K562 (cell line): Measurements from ENCODE around the gene IRF3. TPM values are rescaled to one million over a fixed set of nuclear protein-coding genes. Genes with fewer than 3 reads are reported as not detected.

Source experiments
- ATF1 ChIP-seq, 2 experiments: fragments of 450-650 bp in 1 of 2; IDR thresholded peaks; 2 replicates each; pipeline ENCODE4 v1.6.1; 2016; ENCODE audit warnings: missing compliant biosample characterization in 1 of 2, missing genetic modification characterization in 1 of 2
- CTBP1 ChIP-seq: fragments of 450-650 bp; IDR thresholded peaks from 2 replicates; pipeline ENCODE4 v1.6.1; 2016; ENCODE audit warnings: borderline replicate concordance
- E2F3 ChIP-seq: fragments of 250-450 bp; sonication (Bioruptor Pico); IDR thresholded peaks from 2 replicates; pipeline ENCODE4 v1.4.0; 2020; ENCODE audit warnings: mild to moderate bottlenecking
- ESRRA ChIP-seq: fragments of 450-650 bp; IDR thresholded peaks from 2 replicates; pipeline ENCODE4 v1.6.1; 2014; ENCODE audit warnings: low read depth, mild to moderate bottlenecking, moderate library complexity, borderline replicate concordance
- FOXK1 ChIP-seq: sonication (generic); formaldehyde crosslinking; IDR thresholded peaks from 2 replicates; pipeline ENCODE4 v1.8.0; 2022; ENCODE audit warnings: missing genetic modification reagents, mild to moderate bottlenecking, borderline replicate concordance
- HMGN3 ChIP-seq: IDR thresholded peaks from 2 replicates; pipeline ENCODE4 v1.6.1; 2011; ENCODE audit warnings: borderline replicate concordance, low read depth, mild to moderate bottlenecking, mixed read lengths, low read length; ENCODE audit not compliant: insufficient read length; ENCODE audit errors: extremely low read depth
- NEUROD1 ChIP-seq: fragments of 150-350 bp; IDR thresholded peaks from 2 replicates; pipeline ENCODE4 v1.6.1; 2014; ENCODE audit warnings: borderline replicate concordance, low read length, low read depth; ENCODE audit not compliant: partially characterized antibody
- NFXL1 ChIP-seq: fragments of 450-650 bp; formaldehyde crosslinking; IDR thresholded peaks from 2 replicates; pipeline ENCODE4 v1.4.0; 2021; ENCODE audit warnings: mild to moderate bottlenecking
- OTX1 ChIP-seq: fragments of 450-650 bp; formaldehyde crosslinking; IDR thresholded peaks from 2 replicates; pipeline ENCODE4 v1.4.0; 2022; ENCODE audit warnings: mild to moderate bottlenecking
- RB1 ChIP-seq: fragments of 450-650 bp; IDR thresholded peaks from 2 replicates; pipeline ENCODE4 v1.6.1; 2017; ENCODE audit warnings: low read depth, mild to moderate bottlenecking
- RBM17 ChIP-seq: fragments of 200-400 bp; formaldehyde crosslinking; IDR thresholded peaks from 2 replicates; pipeline ENCODE4 v1.6.1; 2017; ENCODE audit warnings: low read depth, mild to moderate bottlenecking, low read length, borderline replicate concordance
- RHOXF2B ChIP-seq: fragments of 250-450 bp; sonication (Bioruptor Pico); conservative IDR thresholded peaks from 2 replicates; pipeline ENCODE4 v1.5.1; 2021
- SIN3A ChIP-seq, 2 experiments: fragments of 150-350 bp in 1 of 2; IDR thresholded peaks; 2 replicates each; pipeline ENCODE4 v1.6.1; 2011 to 2016; ENCODE audit warnings: borderline replicate concordance in 2 of 2, low read depth in 2 of 2, low read length in 2 of 2, mild to moderate bottlenecking in 2 of 2, moderate library complexity in 2 of 2; ENCODE audit not compliant: control insufficient read depth in 1 of 2
- SP1 ChIP-seq: sonication (generic); formaldehyde crosslinking; IDR thresholded peaks from 2 replicates; pipeline ENCODE4 v1.8.1; 2022; ENCODE audit warnings: mild to moderate bottlenecking, missing genetic modification reagents
- SUPT5H ChIP-seq: fragments of 450-650 bp; IDR thresholded peaks from 2 replicates; pipeline ENCODE4 v1.6.1; 2016
- TAF1 ChIP-seq: IDR thresholded peaks from 2 replicates; pipeline ENCODE4 v1.6.1; 2011; ENCODE audit warnings: mild to moderate bottlenecking, low read length, moderate library complexity; ENCODE audit not compliant: insufficient read depth, control insufficient read depth, severe bottlenecking; ENCODE audit errors: extremely low read depth
- TAF7 ChIP-seq: fragments of 450-650 bp; IDR thresholded peaks from 2 replicates; pipeline ENCODE4 v1.6.1; 2016; ENCODE audit warnings: missing genetic modification characterization, missing compliant biosample characterization
- ZNF785 ChIP-seq: fragments of 250-450 bp; sonication (Bioruptor Pico); IDR thresholded peaks from 2 replicates; pipeline ENCODE4 v1.4.0; 2020; ENCODE audit warnings: mild to moderate bottlenecking
- polyA plus RNA-seq, 8 experiments: library from polyadenylated mRNA; depleted of rRNA in 4 of 8; stranded (reverse) in 5 of 8; unstranded in 3 of 8; fragments of >200 nt; fragmentation: Nextera tagmentation in 2 of 8; fragmentation: Illumina TruSeq in 1 of 8; extraction: Ambion mirVana in 2 of 8; extraction: Trizol in 1 of 8; gene quantifications; 2 replicates each; pipeline versions ENCODE4 v1.2.1 to v1.2.3, GENCODE V29; 2011 to 2014; ENCODE audit warnings: inconsistent platforms in 1 of 8, missing spikeins in 1 of 8
- total RNA-seq, 7 experiments: library from RNA; depleted of rRNA in 6 of 7; stranded (reverse); fragments of >200 nt in 6 of 7; fragmentation: Illumina TruSeq in 2 of 7; extraction: Trizol in 2 of 7; gene quantifications; 2 replicates each; pipeline versions ENCODE4 v1.2.1 to v1.2.3, GENCODE V29; 2011 to 2021; ENCODE audit warnings: low replicate concordance in 1 of 7
- TF ChIP-seq, protein P1 (sequence below): fragments of 200-800 bp; sonication (Bioruptor generic); IDR thresholded peaks from 2 replicates; pipeline ENCODE4 v1.6.1; 2016; ENCODE audit warnings: missing genetic modification characterization, missing compliant biosample characterization
- TF ChIP-seq, protein P2 (sequence below): sonication (generic); formaldehyde crosslinking; IDR thresholded peaks from 2 replicates; pipeline ENCODE4 v1.9.0; 2022; ENCODE audit warnings: mild to moderate bottlenecking, missing genetic modification reagents
- TF ChIP-seq, protein P3 (sequence below), 2 experiments: fragments of 250-450 bp in 1 of 2; fragments of 450-650 bp in 1 of 2; sonication (Bioruptor Pico) in 1 of 2; IDR thresholded peaks; 2 replicates each; pipeline versions ENCODE4 v1.6.1 to v1.8.0; 2016 to 2021; ENCODE audit warnings: mild to moderate bottlenecking in 2 of 2, moderate library complexity in 2 of 2, missing compliant biosample characterization in 1 of 2, missing genetic modification characterization in 1 of 2
- TF ChIP-seq, protein P4 (sequence below): fragments of 200-800 bp; sonication (Bioruptor generic); IDR thresholded peaks from 2 replicates; pipeline ENCODE4 v1.6.1; 2017; ENCODE audit warnings: missing genetic modification characterization, missing compliant biosample characterization

IRF3 gene
- total and polyA plus RNA-seq, 9 of the 15 experiments (the other 6 are each of a cell fraction or from before 2014, with no cell fraction given): 7.5 to 145 (median 65.4) TPM

DNA sequence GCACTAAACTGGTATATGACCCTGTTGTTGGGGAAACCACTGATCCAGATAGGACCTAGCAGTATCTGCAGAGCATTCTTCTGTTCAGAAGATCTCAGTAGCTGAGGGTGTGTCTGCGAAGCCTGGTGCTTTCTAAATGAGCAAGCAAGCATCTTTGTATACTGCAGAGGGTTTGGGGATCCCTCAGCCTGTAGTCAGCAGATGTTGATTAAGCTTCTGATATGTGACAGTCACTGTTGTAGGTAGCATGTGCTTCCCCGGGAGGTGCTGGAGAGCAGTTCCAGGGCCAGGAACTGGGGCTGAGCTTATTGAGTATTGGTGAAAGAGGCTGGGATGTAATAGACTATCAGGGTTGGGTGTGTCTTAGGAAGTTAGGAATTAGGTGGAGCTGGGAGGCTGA lies 22.2 kb downstream of the IRF3 start (continued):
- TF ChIP-seq, protein P1, sequence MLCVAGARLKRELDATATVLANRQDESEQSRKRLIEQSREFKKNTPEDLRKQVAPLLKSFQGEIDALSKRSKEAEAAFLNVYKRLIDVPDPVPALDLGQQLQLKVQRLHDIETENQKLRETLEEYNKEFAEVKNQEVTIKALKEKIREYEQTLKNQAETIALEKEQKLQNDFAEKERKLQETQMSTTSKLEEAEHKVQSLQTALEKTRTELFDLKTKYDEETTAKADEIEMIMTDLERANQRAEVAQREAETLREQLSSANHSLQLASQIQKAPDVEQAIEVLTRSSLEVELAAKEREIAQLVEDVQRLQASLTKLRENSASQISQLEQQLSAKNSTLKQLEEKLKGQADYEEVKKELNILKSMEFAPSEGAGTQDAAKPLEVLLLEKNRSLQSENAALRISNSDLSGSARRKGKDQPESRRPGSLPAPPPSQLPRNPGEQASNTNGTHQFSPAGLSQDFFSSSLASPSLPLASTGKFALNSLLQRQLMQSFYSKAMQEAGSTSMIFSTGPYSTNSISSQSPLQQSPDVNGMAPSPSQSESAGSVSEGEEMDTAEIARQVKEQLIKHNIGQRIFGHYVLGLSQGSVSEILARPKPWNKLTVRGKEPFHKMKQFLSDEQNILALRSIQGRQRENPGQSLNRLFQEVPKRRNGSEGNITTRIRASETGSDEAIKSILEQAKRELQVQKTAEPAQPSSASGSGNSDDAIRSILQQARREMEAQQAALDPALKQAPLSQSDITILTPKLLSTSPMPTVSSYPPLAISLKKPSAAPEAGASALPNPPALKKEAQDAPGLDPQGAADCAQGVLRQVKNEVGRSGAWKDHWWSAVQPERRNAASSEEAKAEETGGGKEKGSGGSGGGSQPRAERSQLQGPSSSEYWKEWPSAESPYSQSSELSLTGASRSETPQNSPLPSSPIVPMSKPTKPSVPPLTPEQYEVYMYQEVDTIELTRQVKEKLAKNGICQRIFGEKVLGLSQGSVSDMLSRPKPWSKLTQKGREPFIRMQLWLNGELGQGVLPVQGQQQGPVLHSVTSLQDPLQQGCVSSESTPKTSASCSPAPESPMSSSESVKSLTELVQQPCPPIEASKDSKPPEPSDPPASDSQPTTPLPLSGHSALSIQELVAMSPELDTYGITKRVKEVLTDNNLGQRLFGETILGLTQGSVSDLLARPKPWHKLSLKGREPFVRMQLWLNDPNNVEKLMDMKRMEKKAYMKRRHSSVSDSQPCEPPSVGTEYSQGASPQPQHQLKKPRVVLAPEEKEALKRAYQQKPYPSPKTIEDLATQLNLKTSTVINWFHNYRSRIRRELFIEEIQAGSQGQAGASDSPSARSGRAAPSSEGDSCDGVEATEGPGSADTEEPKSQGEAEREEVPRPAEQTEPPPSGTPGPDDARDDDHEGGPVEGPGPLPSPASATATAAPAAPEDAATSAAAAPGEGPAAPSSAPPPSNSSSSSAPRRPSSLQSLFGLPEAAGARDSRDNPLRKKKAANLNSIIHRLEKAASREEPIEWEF: no peak
- TF ChIP-seq ZNF785 (CRISPR knock-in tag) (no peak), FOXK1 (CRISPR knock-in tag) (no peak), TAF7 (tag) (no peak), NEUROD1 (no peak), TAF1 (peak; percentile 20), SUPT5H (0 out of 2 replicates have a peak, but pooled peaks have one; percentile 39), NFXL1 (CRISPR knock-in tag) (no peak), SP1 (CRISPR knock-in tag) (no peak), ATF1 (CRISPR knock-in tag; IDR thresholded peaks at IDR 0.05) (no peak), ATF1 (tag; IDR thresholded peaks at IDR 0.05) (no peak), RB1 (no peak), HMGN3 (no peak), ESRRA (no peak), OTX1 (CRISPR knock-in tag) (0 out of 2 replicates have a peak, but pooled peaks have one; percentile 37), RHOXF2B (CRISPR knock-in tag) (no peak), E2F3 (CRISPR knock-in tag) (no peak), RBM17 (no peak), SIN3A (IDR thresholded peaks at IDR 0.05; ENCODE audit: borderline replicate concordance in 2 of 2, control insufficient read depth in 1 of 2, low read depth in 2 of 2, low read length in 2 of 2) (0 out of 4 replicates have a peak, but pooled peaks of 1 of the 2 experiments have one; percentile 36), CTBP1 (no peak)
- TF ChIP-seq, protein P2, sequence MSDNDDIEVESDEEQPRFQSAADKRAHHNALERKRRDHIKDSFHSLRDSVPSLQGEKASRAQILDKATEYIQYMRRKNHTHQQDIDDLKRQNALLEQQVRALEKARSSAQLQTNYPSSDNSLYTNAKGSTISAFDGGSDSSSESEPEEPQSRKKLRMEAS (CRISPR knock-in tag): peak; percentile 55
- TF ChIP-seq, protein P3, sequence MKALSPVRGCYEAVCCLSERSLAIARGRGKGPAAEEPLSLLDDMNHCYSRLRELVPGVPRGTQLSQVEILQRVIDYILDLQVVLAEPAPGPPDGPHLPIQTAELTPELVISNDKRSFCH (CRISPR knock-in tag; IDR thresholded peaks at IDR 0.05): no peak
- TF ChIP-seq, protein P3 (tag; IDR thresholded peaks at IDR 0.05): no peak
- TF ChIP-seq, protein P4, sequence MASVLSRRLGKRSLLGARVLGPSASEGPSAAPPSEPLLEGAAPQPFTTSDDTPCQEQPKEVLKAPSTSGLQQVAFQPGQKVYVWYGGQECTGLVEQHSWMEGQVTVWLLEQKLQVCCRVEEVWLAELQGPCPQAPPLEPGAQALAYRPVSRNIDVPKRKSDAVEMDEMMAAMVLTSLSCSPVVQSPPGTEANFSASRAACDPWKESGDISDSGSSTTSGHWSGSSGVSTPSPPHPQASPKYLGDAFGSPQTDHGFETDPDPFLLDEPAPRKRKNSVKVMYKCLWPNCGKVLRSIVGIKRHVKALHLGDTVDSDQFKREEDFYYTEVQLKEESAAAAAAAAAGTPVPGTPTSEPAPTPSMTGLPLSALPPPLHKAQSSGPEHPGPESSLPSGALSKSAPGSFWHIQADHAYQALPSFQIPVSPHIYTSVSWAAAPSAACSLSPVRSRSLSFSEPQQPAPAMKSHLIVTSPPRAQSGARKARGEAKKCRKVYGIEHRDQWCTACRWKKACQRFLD (CRISPR knock-in tag): no peak
